Prostate gland (tissue), 2 donors: ENCODE data around the gene DNM1L. TPM values are rescaled to one million over a fixed set of nuclear protein-coding genes. Genes with fewer than 3 reads are reported as not detected.

ENCODE experiments used
- DNase-seq: peaks from one replicate; pipeline ENCODE4 v3.0.0-alpha.2; 2019; ENCODE audit warnings: low spot score
- H3K27ac ChIP-seq, 2 donors: fragments of 200-600 bp; sonication (generic); 2 replicates each; pipeline ENCODE4 v1.5.1; 2017 to 2019
- H3K27me3 ChIP-seq: fragments of 200-600 bp; sonication (generic); replicated peaks from 2 replicates; pipeline ENCODE4 v1.5.1; 2019; ENCODE audit not compliant: insufficient read depth
- H3K36me3 ChIP-seq, 2 donors: fragments of 200-600 bp; sonication (generic); 1 replicate in 1 of 2; 2 replicates in 1 of 2; pipeline versions ENCODE4 v1.5.1 to v1.8.1; 2017 to 2019
- H3K4me1 ChIP-seq: fragments of 200-600 bp; sonication (generic); replicated peaks from 2 replicates; pipeline ENCODE4 v1.5.1; 2019
- H3K4me3 ChIP-seq, 2 donors: fragments of 200-600 bp; sonication (generic); 2 replicates each; pipeline ENCODE4 v1.5.1; 2017 to 2019
- H3K9me3 ChIP-seq: fragments of 200-600 bp; sonication (generic); 2 replicates; pipeline ENCODE4 v1.5.1; 2017
- POLR2A ChIP-seq: fragments of 450-650 bp; IDR thresholded peaks from one replicate; pipeline ENCODE4 v1.6.1; 2016; ENCODE audit warnings: antibody characterized with exemption, mild to moderate bottlenecking
- POLR2AphosphoS5 ChIP-seq: sonication (generic); formaldehyde crosslinking; IDR thresholded peaks from one replicate; pipeline ENCODE4 v1.6.1; 2017; ENCODE audit warnings: antibody characterized with exemption
- WGBS: methylation state at CpG from one replicate; pipeline ENCODE4 v1.1.5; 2018; 5-methylcytosine and 5-hydroxymethylcytosine counted together
- intact Hi-C: fragments of 100-400 bp; cut with DNase I; formaldehyde crosslinking; loops from one replicate; pipeline ENCODE4 v1.14.2; 2022
- total RNA-seq, 2 donors: library from RNA; depleted of rRNA; stranded (reverse); fragments of >200 nt; gene quantifications; one replicate each; pipeline ENCODE4 v1.1.0, GENCODE V29; 2016
- TF ChIP-seq, protein P1 (sequence below), 4 experiments: fragments of 200-600 bp in 2 of 4; fragments of 450-650 bp in 2 of 4; sonication (generic) in 2 of 4; IDR thresholded peaks; 1 replicate in 3 of 4; 2 replicates in 1 of 4; pipeline ENCODE4 v1.5.1; 2016 to 2019; ENCODE audit warnings: antibody characterized with exemption in 4 of 4, mild to moderate bottlenecking in 2 of 4, moderate library complexity in 2 of 4

Gene DNM1L
- total RNA-seq, 2 donors from 2014 or later = 37.3 to 47.5 TPM

DNA sequence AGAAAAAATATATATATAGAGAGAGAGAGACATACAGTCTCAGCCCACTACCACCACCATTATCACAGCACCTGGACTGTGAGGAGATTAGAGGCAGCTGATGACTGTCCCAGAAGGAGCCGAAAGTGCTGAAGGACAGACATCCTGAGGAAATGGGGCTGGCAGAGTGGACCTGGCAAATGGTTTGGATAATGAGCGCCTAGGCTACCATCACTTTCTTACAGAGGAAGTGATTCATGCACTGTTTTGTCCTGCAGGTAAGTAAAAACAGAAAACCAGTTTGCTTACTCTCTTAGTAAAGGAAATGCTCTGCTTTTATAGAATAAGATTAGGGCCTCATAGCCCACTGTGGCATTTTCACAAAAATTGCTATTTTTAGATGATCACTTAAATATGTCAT lies 28.6 kb upstream of the DNM1L start:
- Histone ChIP-seq H3K9me3 (no peaks in the 10 kb centered on the region), H3K4me3 (no peak overlapping the region), H3K36me3 (no peaks in the 10 kb centered on the region), H3K27me3 (no peaks in the 10 kb centered on the region), H3K4me1 (no peaks in the 10 kb centered on the region), H3K27ac (no peak overlapping the region)
- TF ChIP-seq POLR2A = no peak
- no peak for TF ChIP-seq POLR2AphosphoS5
- TF ChIP-seq, protein P1, sequence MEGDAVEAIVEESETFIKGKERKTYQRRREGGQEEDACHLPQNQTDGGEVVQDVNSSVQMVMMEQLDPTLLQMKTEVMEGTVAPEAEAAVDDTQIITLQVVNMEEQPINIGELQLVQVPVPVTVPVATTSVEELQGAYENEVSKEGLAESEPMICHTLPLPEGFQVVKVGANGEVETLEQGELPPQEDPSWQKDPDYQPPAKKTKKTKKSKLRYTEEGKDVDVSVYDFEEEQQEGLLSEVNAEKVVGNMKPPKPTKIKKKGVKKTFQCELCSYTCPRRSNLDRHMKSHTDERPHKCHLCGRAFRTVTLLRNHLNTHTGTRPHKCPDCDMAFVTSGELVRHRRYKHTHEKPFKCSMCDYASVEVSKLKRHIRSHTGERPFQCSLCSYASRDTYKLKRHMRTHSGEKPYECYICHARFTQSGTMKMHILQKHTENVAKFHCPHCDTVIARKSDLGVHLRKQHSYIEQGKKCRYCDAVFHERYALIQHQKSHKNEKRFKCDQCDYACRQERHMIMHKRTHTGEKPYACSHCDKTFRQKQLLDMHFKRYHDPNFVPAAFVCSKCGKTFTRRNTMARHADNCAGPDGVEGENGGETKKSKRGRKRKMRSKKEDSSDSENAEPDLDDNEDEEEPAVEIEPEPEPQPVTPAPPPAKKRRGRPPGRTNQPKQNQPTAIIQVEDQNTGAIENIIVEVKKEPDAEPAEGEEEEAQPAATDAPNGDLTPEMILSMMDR (IDR thresholded peaks at IDR 0.05) = no peak
- no peak for DNase-seq
- intact Hi-C loops = no loop called here
- 51% methylated on average over 2 of the region's 2 CpGs for WGBS

DNA sequence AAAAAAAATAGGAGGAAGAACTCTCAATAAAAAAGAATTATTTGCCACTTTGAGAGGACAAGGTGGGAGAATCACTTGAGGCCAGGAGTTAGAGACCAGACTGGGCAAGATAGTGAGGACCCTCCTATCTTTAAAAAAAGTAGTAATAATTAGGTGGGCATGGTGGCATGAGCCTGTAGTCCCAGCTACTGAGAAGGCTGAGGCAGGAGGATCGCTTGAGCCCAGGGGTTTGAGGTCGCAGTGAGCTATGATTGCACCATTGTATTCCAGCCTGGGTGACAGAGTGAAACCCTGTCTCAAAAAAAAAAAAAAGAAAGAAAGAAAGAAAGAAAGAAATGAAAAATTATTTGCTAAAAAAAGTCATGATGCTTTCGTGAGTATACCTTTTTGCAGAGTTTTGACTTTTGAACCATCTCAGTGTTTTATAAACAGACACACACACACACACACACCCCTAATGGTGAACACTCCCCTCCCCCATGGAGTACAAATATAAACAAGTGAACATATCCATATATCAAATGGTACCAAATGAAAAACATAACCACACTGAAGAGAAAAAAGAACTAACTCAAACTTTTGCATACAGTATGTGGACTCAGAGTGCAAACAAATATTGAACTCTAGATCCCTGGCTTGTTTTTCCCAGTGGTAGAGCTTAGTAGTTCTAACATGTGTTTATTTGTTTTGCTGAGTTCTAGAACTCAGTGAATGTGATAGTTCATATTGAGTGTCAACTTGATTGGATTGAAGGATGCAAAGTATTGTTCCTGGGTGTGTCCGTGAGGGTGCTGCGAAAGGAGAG lies 27.7 kb upstream of the DNM1L start:
- Histone ChIP-seq H3K4me1 (no peaks in the 10 kb centered on the region), H3K27me3 (no peaks in the 10 kb centered on the region), H3K27ac (no peak overlapping the region), H3K9me3 (no peaks in the 10 kb centered on the region), H3K36me3 (no peaks in the 10 kb centered on the region), H3K4me3 (no peak overlapping the region)
- 89% methylated on average over 5 of the region's 5 CpGs for WGBS
- no peak for DNase-seq
- intact Hi-C loops = no loop called here
- TF ChIP-seq, protein P1 (IDR thresholded peaks at IDR 0.05) = no peak
- no peak for TF ChIP-seq POLR2A
- TF ChIP-seq POLR2AphosphoS5 = no peak

DNA sequence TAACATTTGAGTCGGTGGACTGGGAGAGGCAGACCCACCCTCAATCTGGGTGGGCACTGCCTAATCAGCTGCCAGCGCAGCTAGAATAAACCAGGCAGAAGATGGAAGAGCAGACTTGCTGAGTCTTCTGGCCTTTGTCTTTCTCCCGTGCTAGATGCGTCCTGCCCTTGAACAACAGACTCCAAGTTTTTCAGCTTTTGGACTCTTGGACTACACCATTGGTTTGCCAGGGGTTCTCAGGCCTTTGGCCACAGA lies 27.2 kb upstream of the DNM1L start:
- Histone ChIP-seq H3K4me3 (no peak overlapping the region), H3K27me3 (no peaks in the 10 kb centered on the region), H3K36me3 (no peaks in the 10 kb centered on the region), H3K9me3 (no peaks in the 10 kb centered on the region), H3K27ac (no peak overlapping the region), H3K4me1 (no peaks in the 10 kb centered on the region)
- TF ChIP-seq POLR2A = no peak
- TF ChIP-seq, protein P1 (IDR thresholded peaks at IDR 0.05) = no peak
- TF ChIP-seq POLR2AphosphoS5 = no peak
- no peak for DNase-seq
- intact Hi-C loops = no loop called here
- WGBS = 93% methylated on average over 4 of the region's 4 CpGs

DNA sequence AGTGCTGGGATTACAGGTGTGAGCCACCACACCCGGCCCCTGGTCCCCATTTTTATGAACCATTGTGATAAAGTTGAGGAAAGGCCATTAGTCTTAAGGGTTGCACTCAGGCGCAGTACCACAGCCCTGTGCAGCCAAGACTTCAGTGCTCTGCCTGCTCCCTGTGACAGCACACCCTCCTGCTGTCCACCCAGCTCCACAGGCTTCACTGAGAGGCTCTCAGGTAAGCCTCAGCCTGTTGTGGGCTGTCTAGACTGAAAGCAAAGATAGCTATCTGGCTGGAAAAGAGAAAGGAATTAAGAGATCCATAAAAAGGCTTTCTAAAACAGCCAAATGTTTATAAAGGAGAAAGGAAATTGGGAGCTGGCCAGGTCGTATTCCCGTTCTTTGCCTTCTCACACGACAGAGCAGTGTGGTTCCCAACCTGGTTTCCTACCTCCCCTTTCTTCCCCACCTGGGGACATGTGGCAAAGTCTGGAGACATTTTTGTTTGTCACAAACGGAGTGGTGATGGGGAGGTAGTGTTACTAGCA lies 19.1 kb upstream of the DNM1L start:
- intact Hi-C loops = loop anchor here (5.0 kb wide), 1 partner anchor 203 kb away; no protein-coding TSS in a partner anchor
- DNase-seq = peak; percentile 48
- peak overlapping the region; percentile 7 to 33 for H3K27ac ChIP-seq
- no peaks in the 10 kb centered on the region for H3K27me3 ChIP-seq
- no peaks in the 10 kb centered on the region for H3K36me3 ChIP-seq
- no peaks in the 10 kb centered on the region for H3K4me1 ChIP-seq
- WGBS = 24% methylated on average over 6 of the region's 6 CpGs
- no peak overlapping the region for H3K4me3 ChIP-seq
- TF ChIP-seq POLR2AphosphoS5 = peak; percentile 40
- TF ChIP-seq, protein P1 (IDR thresholded peaks at IDR 0.05) = no peak
- H3K9me3 ChIP-seq = no peaks in the 10 kb centered on the region

DNA sequence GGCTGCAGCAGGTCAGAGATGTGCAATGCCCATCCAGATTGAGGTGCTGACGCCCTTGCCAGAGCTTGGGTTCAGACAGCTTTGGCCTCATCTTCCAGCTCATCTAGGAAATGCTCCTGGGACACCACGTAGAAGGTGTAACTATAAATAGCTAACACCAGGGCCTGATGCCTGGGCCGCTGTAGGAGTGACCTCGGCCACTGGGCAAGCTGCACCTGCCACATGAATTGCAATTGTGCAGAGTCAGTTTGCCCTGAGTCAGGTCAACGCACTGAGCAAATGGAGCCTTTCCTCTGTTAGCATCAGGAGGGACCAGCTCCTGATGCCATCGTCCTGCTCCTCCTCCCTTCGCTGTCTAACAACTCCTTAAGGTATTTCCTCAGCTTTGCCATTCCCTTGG lies 17.4 kb upstream of the DNM1L start:
- WGBS = 93% methylated on average over 7 of the region's 7 CpGs
- Histone ChIP-seq H3K27ac (no peak overlapping the region), H3K9me3 (no peaks in the 10 kb centered on the region), H3K36me3 (no peaks in the 10 kb centered on the region), H3K4me1 (no peaks in the 10 kb centered on the region), H3K4me3 (no peak overlapping the region), H3K27me3 (no peaks in the 10 kb centered on the region)
- intact Hi-C loops = no loop called here
- no peak for DNase-seq
- TF ChIP-seq POLR2AphosphoS5 (no peak), POLR2A (no peak)
- TF ChIP-seq, protein P1 (IDR thresholded peaks at IDR 0.05) = no peak
